HEK293 (cell line): ENCODE measurements around the gene RNH1.

Experiments
- CTCF ChIA-PET: fragments of 350-600 bp; formaldehyde crosslinking; extraction: SDS; loops from one replicate; lab custom pipeline; 2021; ENCODE audit warnings: antibody characterized with exemption; lab: Yijun Ruan, JAX
- POLR2A ChIA-PET: fragments of 300-600 bp; formaldehyde crosslinking; extraction: SDS; loops from one replicate; lab custom pipeline; 2020; ENCODE audit warnings: antibody characterized with exemption, inconsistent platforms; lab: Yijun Ruan, JAX
- H3K27ac ChIP-seq: fragments of 200-500 bp; sonication (Bioruptor generic); 2 replicates; pipeline ENCODE4 v1.5.1; 2014; ENCODE audit warnings: low read depth, low read length, control low read depth, inconsistent platforms; ENCODE audit errors: extremely low read depth
- H3K36me3 ChIP-seq, 2 experiments: fragments of 200-500 bp in 1 of 2; sonication (Bioruptor generic) in 1 of 2; 1 replicate in 1 of 2; 2 replicates in 1 of 2; pipeline ENCODE4 v1.5.1; 2014 to 2017; ENCODE audit warnings: inconsistent platforms in 2 of 2, low read length in 2 of 2; ENCODE audit not compliant: control insufficient read depth in 2 of 2, insufficient read depth in 1 of 2
- H3K4me1 ChIP-seq: fragments of 200-500 bp; sonication (Bioruptor generic); 2 replicates; pipeline ENCODE4 v1.5.1; 2014; ENCODE audit warnings: mild to moderate bottlenecking, low read length, inconsistent platforms; ENCODE audit not compliant: control insufficient read depth, insufficient read depth
- H3K4me3 ChIP-seq: 2 replicates; pipeline ENCODE4 v1.5.1; 2011; ENCODE audit warnings: low read depth, mild to moderate bottlenecking, control low read depth, low read length, moderate library complexity
- H3K9me3 ChIP-seq: fragments of 200-500 bp; sonication (Bioruptor generic); 2 replicates; pipeline ENCODE4 v1.5.1; 2014; ENCODE audit warnings: low read depth, low read length, inconsistent platforms; ENCODE audit not compliant: control insufficient read depth, insufficient read depth
- GLI2 ChIP-seq: fragments of 450-650 bp; formaldehyde crosslinking; IDR thresholded peaks from 2 replicates; pipeline ENCODE4; 2017; ENCODE audit warnings: missing biosample characterization, missing genetic modification characterization, low read depth, borderline replicate concordance
- KLF7 ChIP-seq: fragments of 450-650 bp; formaldehyde crosslinking; IDR thresholded peaks from 2 replicates; pipeline ENCODE4 v1.5.1; 2016; ENCODE audit warnings: missing biosample characterization, missing genetic modification characterization, borderline replicate concordance
- KLF8 ChIP-seq: fragments of 450-650 bp; formaldehyde crosslinking; IDR thresholded peaks from 2 replicates; pipeline ENCODE4 v1.5.1; 2016; ENCODE audit warnings: missing biosample characterization, missing genetic modification characterization
- KLF9 ChIP-seq: fragments of 450-650 bp; formaldehyde crosslinking; IDR thresholded peaks from 2 replicates; pipeline ENCODE4 v1.5.1; 2016; ENCODE audit warnings: missing biosample characterization, missing genetic modification characterization, low read depth
- TCF7L2 ChIP-seq: IDR thresholded peaks from 2 replicates; pipeline ENCODE4 v1.6.1; 2011; ENCODE audit warnings: low read depth, mild to moderate bottlenecking, inconsistent platforms, low read length, moderate library complexity, borderline replicate concordance
- ZFP41 ChIP-seq: fragments of 450-650 bp; formaldehyde crosslinking; IDR thresholded peaks from 2 replicates; pipeline ENCODE4 v1.5.1; 2016; ENCODE audit warnings: missing biosample characterization, missing genetic modification characterization, borderline replicate concordance
- ZNF133 ChIP-seq: fragments of 450-650 bp; formaldehyde crosslinking; IDR thresholded peaks from 2 replicates; pipeline ENCODE4 v1.5.1; 2016; ENCODE audit warnings: missing biosample characterization, missing genetic modification characterization
- ZNF138 ChIP-seq: fragments of 450-650 bp; formaldehyde crosslinking; IDR thresholded peaks from 2 replicates; pipeline ENCODE4 v1.5.1; 2016; ENCODE audit warnings: missing biosample characterization, missing genetic modification characterization, borderline replicate concordance
- ZNF16 ChIP-seq: fragments of 450-650 bp; formaldehyde crosslinking; IDR thresholded peaks from 2 replicates; pipeline ENCODE4 v1.5.1; 2016; ENCODE audit warnings: low read depth, missing biosample characterization, missing genetic modification characterization
- ZNF324 ChIP-seq: fragments of 450-650 bp; formaldehyde crosslinking; IDR thresholded peaks from 2 replicates; pipeline ENCODE4 v1.5.1; 2016; ENCODE audit warnings: missing biosample characterization, missing genetic modification characterization
- ZNF362 ChIP-seq: fragments of 450-650 bp; formaldehyde crosslinking; IDR thresholded peaks from 2 replicates; pipeline ENCODE4 v1.5.1; 2016; ENCODE audit warnings: missing biosample characterization, missing genetic modification characterization
- ZNF391 ChIP-seq: fragments of 450-650 bp; formaldehyde crosslinking; IDR thresholded peaks from 2 replicates; pipeline ENCODE4 v1.5.1; 2016; ENCODE audit warnings: low read depth, missing biosample characterization, missing genetic modification characterization, borderline replicate concordance
- ZNF473 ChIP-seq: fragments of 450-650 bp; formaldehyde crosslinking; IDR thresholded peaks from 2 replicates; pipeline ENCODE4 v1.5.1; 2017; ENCODE audit warnings: missing biosample characterization, missing genetic modification characterization
- ZNF76 ChIP-seq: fragments of 450-650 bp; formaldehyde crosslinking; IDR thresholded peaks from 2 replicates; pipeline ENCODE4; 2016; ENCODE audit warnings: low read depth, missing biosample characterization, missing genetic modification characterization, borderline replicate concordance
- TF ChIP-seq, protein P1 (sequence below): fragments of 450-650 bp; formaldehyde crosslinking; IDR thresholded peaks from 2 replicates; pipeline ENCODE4 v1.5.1; 2017; ENCODE audit warnings: missing biosample characterization, missing genetic modification characterization

Gene RNH1

DNA sequence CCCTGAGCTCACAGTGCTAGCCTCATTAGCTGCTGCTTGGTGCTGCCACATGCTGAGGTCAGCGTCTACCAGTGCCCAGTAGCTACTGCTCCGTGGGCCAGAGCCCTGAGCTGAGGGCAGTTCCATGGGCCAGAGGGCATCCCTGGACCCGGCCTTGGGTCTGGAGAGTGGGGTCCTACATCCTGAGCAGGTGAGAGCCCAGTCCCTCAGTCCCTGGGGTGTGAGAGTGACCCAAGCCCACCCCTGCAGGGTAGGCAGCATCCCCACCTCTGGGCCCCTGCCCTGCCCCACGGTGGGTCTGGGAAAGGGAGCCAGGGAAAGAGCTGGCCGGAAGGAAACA is 43.7 kb upstream of the RNH1 start:
- no peak overlapping the region for H3K27ac ChIP-seq
- H3K9me3 ChIP-seq: no peaks in the 10 kb centered on the region
- CTCF ChIA-PET: no interaction called here
- POLR2A ChIA-PET: interaction anchor here (1.0 kb wide), 1 partner anchor 11 kb away, joined by 3 read pairs; no protein-coding TSS in a partner anchor
- no peak overlapping the region for H3K4me3 ChIP-seq
- no peaks in the 10 kb centered on the region for H3K4me1 ChIP-seq
- H3K36me3 ChIP-seq: no peaks in the 10 kb centered on the region
- TF ChIP-seq, protein P1, sequence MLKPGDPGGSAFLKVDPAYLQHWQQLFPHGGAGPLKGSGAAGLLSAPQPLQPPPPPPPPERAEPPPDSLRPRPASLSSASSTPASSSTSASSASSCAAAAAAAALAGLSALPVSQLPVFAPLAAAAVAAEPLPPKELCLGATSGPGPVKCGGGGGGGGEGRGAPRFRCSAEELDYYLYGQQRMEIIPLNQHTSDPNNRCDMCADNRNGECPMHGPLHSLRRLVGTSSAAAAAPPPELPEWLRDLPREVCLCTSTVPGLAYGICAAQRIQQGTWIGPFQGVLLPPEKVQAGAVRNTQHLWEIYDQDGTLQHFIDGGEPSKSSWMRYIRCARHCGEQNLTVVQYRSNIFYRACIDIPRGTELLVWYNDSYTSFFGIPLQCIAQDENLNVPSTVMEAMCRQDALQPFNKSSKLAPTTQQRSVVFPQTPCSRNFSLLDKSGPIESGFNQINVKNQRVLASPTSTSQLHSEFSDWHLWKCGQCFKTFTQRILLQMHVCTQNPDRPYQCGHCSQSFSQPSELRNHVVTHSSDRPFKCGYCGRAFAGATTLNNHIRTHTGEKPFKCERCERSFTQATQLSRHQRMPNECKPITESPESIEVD (tag by site-specific recombination): no peak
- TF ChIP-seq TCF7L2 (no peak), KLF8 (tag by site-specific recombination) (no peak), ZNF473 (tag by site-specific recombination) (no peak), ZNF76 (tag by site-specific recombination) (no peak), ZFP41 (tag by site-specific recombination) (no peak)

GRCh38 chr11:550021-550745 is 43.1 kb upstream of the RNH1 start:
- Histone ChIP-seq H3K4me3 (no peak overlapping the region), H3K9me3 (no peaks in the 10 kb centered on the region), H3K4me1 (no peaks in the 10 kb centered on the region), H3K27ac (no peak overlapping the region), H3K36me3 (no peaks in the 10 kb centered on the region)
- POLR2A ChIA-PET: interaction anchor here (1.0 kb wide), 1 partner anchor 12 kb away, joined by 3 read pairs; no protein-coding TSS in a partner anchor
- TF ChIP-seq ZNF138 (no peak), GLI2 (tag by site-specific recombination) (no peak), ZNF324 (no peak), ZNF133 (tag by site-specific recombination) (no peak), ZNF391 (tag by site-specific recombination) (no peak), ZNF16 (tag by site-specific recombination) (no peak)
- CTCF ChIA-PET: no interaction called here

DNA sequence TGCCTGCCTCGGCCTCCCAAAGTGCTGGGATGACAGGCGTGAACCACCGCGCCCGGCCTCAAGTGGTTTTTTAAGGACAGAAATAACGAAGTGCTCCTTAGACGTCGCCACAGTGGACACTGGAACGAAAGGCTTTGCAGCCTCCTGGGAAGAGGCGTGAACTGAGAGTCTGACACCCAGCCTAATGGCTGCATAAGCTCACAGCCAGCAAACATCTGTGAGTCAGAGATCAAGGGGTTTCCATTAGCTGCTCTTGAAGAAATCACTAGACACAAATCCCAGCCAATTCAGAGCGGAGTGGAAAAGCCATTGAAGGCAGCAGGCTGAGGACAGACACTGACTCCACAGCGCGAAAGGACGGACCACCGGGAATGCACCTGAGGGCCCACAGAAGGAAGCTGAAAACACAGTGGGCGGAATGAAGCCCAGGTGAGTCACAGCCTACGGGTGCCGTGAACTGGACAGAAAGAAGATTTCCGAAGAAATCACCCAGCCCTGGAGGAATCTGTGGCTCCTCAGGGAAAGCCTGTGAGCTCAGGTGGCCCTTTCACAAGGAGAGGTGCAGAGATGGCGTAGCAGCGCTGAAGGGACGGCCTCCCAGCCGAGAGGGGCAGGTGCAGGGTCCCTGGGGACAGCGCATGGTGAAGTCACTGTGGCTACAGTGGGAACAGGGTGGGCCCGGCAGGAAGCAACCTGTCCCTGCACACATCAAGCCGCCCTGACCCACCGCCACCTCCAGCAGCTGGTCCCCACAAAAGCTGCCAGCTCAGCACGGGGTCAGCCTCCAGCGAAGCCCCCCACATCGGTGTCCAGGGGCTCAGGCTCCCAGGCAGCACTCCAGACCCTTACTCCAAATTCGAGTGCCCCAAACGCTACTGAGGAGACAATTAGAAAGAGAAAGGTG is 41.9 kb upstream of the RNH1 start:
- POLR2A ChIA-PET: no interaction called here
- H3K36me3 ChIP-seq: no peaks in the 10 kb centered on the region
- H3K4me1 ChIP-seq: no peaks in the 10 kb centered on the region
- H3K9me3 ChIP-seq: no peaks in the 10 kb centered on the region
- no peak for TF ChIP-seq ZNF362
- no peak overlapping the region for H3K27ac ChIP-seq
- H3K4me3 ChIP-seq: no peak overlapping the region
- CTCF ChIA-PET: interaction anchor here (0.6 kb wide), 1 partner anchor 46 kb away, joined by 3 read pairs; no protein-coding TSS in a partner anchor

DNA sequence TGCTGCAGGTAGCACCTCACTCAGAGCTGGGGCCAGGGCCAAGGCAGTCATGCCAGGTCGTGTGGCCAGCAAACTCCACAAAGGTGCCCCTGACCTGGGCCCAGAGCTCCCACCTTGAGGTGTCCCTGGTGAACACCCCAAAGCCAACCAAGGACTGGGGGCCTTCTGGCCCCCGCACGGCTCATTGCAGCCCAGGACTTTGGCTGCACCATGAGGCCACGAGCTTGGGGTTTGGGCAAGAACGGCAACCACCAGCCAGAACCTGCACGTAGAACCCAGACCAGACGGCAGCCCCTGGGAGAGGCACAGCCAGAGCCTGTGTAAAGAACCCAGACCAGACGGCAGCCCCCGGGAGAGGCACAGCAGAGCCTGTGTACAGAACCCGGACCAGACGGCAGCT is 38.1 kb upstream of the RNH1 start:
- Histone ChIP-seq H3K27ac (no peak overlapping the region), H3K9me3 (no peaks in the 10 kb centered on the region), H3K4me1 (no peaks in the 10 kb centered on the region), H3K4me3 (no peak overlapping the region), H3K36me3 (no peaks in the 10 kb centered on the region)
- CTCF ChIA-PET: interaction anchor here (1.0 kb wide), 2 partner anchors 8 to 178 kb away, joined by 3 read pairs; no protein-coding TSS in a partner anchor
- no peak for TF ChIP-seq KLF9 (tag by site-specific recombination)
- TF ChIP-seq KLF7 (tag by site-specific recombination): no peak
- POLR2A ChIA-PET: interaction anchor here (0.6 kb wide), 1 partner anchor 141 kb away, joined by 6 read pairs; no protein-coding TSS in a partner anchor
